ENCODE data around the gene NCAPG.
A peak's percentile ranks its signal among the peaks of the same experiment; 100 is the strongest.

The NCAPG gene

GRCh38 chr4:17810260-17811077 is at the start of gene NCAPG, which contains the start of gene DCAF16:
Gene NCAPG (plus strand): TSS chr4:17810979. CDS start chr4:17811078, 99 bp downstream.
Gene DCAF16 (minus strand): TSS chr4:17810757. CDS start chr4:17804141, 6,616 bp downstream.
- peak; percentile 99 for DNase-seq (ENCODE audit: low spot score)

- DNase-seq (ENCODE audit: low spot score), result no peak
Observed at GRCh38 chr4:17761062-17761461, 49.7 kb upstream of the NCAPG start.

- no peak for DNase-seq (ENCODE audit: low spot score)
Observed at GRCh38 chr4:17762726-17763125, 48.1 kb upstream of the NCAPG start.

- DNase-seq (ENCODE audit: low spot score), result no peak
Observed at GRCh38 chr4:17763416-17763815, 47.4 kb upstream of the NCAPG start.

- no peak for DNase-seq (ENCODE audit: low spot score)
Observed at GRCh38 chr4:17763931-17764330, 46.8 kb upstream of the NCAPG start.

GRCh38 chr4:17765514-17766286 is 45.1 kb upstream of the NCAPG start:
- no peak for DNase-seq (ENCODE audit: low spot score)

GRCh38 chr4:17766826-17767458 is 43.8 kb upstream of the NCAPG start:
- no peak for DNase-seq (ENCODE audit: low spot score)

- no peak for DNase-seq (ENCODE audit: low spot score)
Observed at GRCh38 chr4:17769406-17770174, 41.2 kb upstream of the NCAPG start.

- DNase-seq (ENCODE audit: low spot score), result no peak
Observed at GRCh38 chr4:17770845-17771244, 39.9 kb upstream of the NCAPG start.

- no peak for DNase-seq (ENCODE audit: low spot score)
Observed at GRCh38 chr4:17771284-17771908, 39.4 kb upstream of the NCAPG start.

GRCh38 chr4:17773135-17773698 is 37.6 kb upstream of the NCAPG start:
- DNase-seq (ENCODE audit: low spot score), result no peak

- DNase-seq (ENCODE audit: low spot score), result no peak
Observed at GRCh38 chr4:17778431-17778830, 32.3 kb upstream of the NCAPG start.

- no peak for DNase-seq (ENCODE audit: low spot score)
Observed at GRCh38 chr4:17780501-17781299, 30.1 kb upstream of the NCAPG start.

GRCh38 chr4:17781300-17782287 is 29.2 kb upstream of the NCAPG start, which contains the start of gene FAM184B:
Gene FAM184B (minus strand): TSS chr4:17781621. CDS start chr4:17781299, 322 bp downstream.
- DNase-seq (ENCODE audit: low spot score), result no peak

GRCh38 chr4:17785858-17786257 is 24.9 kb upstream of the NCAPG start:
- no peak for DNase-seq (ENCODE audit: low spot score)

GRCh38 chr4:17786567-17786966 is 24.2 kb upstream of the NCAPG start:
- DNase-seq (ENCODE audit: low spot score), result no peak

- no peak for DNase-seq (ENCODE audit: low spot score)
Observed at GRCh38 chr4:17787315-17787714, 23.5 kb upstream of the NCAPG start.

- no peak for DNase-seq (ENCODE audit: low spot score)
Observed at GRCh38 chr4:17788956-17789355, 21.8 kb upstream of the NCAPG start.

GRCh38 chr4:17794730-17795129 is 16.0 kb upstream of the NCAPG start:
- DNase-seq (ENCODE audit: low spot score), result no peak

All from hematopoietic multipotent progenitor cell treated with erythropoietin and hydrocortisone succinate and interleukin-3 and kit ligand, for 17 days (in vitro differentiated cells).